CD4-positive, alpha-beta T cell (primary cell): ENCODE results near the gene COL6A5. TPM values are rescaled to one million over a fixed set of nuclear protein-coding genes. Genes with fewer than 3 reads are reported as not detected.

Experiments used
- ATAC-seq: fragments of 200-7000 bp; cut with Tn5 transposase; one replicate; pipeline ENCODE4 v1.10.0; 2022; ENCODE audit warnings: mild to moderate bottlenecking; ENCODE audit not compliant: poor library complexity
- CTCF ChIA-PET: fragments of 350-600 bp; sonication (Branson Sonifier 250); formaldehyde crosslinking; loops from one replicate; lab custom pipeline; 2021; ENCODE audit warnings: antibody characterized with exemption, inconsistent platforms; lab: Charles Lee
- POLR2A ChIA-PET: fragments of 350-600 bp; sonication (Branson Sonifier 250); formaldehyde crosslinking; loops from one replicate; lab custom pipeline; 2021; ENCODE audit warnings: antibody characterized with exemption, inconsistent platforms; lab: Charles Lee
- DNase-seq, 14 experiments: peaks; one replicate each; pipeline ENCODE4 v3.0.0-alpha.2; 2013 to 2020; ENCODE audit warnings: mixed read lengths in 2 of 14
- H3K27ac ChIP-seq, 2 donors: one replicate each; pipeline versions ENCODE4 v1.5.1 to v1.7.0; 2013; ENCODE audit warnings: low read length in 2 of 2, low read depth in 1 of 2, mild to moderate bottlenecking in 1 of 2
- H3K27me3 ChIP-seq, 2 experiments: 1 replicate in 1 of 2; 2 replicates in 1 of 2; pipeline versions ENCODE4 v1.6.1 to v1.7.0; 2013; ENCODE audit warnings: low read length in 2 of 2, control low read depth in 1 of 2, mild to moderate bottlenecking in 1 of 2, moderate library complexity in 1 of 2; ENCODE audit not compliant: insufficient read depth in 2 of 2, control insufficient read depth in 1 of 2
- H3K36me3 ChIP-seq: one replicate; pipeline ENCODE4 v1.6.1; 2013; ENCODE audit warnings: low read length, control low read depth; ENCODE audit not compliant: insufficient read depth
- H3K4me1 ChIP-seq: one replicate; pipeline ENCODE4 v1.6.1; 2013; ENCODE audit warnings: low read length, control low read depth; ENCODE audit not compliant: insufficient read depth
- H3K4me3 ChIP-seq: one replicate; pipeline ENCODE4 v1.5.1; 2013; ENCODE audit warnings: mild to moderate bottlenecking, low read length, moderate library complexity
- H3K9me3 ChIP-seq, 2 experiments: 1 replicate in 1 of 2; 2 replicates in 1 of 2; pipeline versions ENCODE4 v1.6.1 to v1.7.0; 2013; ENCODE audit warnings: low read length in 2 of 2, mild to moderate bottlenecking in 2 of 2, control low read depth in 1 of 2, moderate library complexity in 1 of 2; ENCODE audit not compliant: control insufficient read depth in 1 of 2, insufficient read depth in 1 of 2
- H3K27ac Mint-ChIP-seq: one replicate; pipeline ENCODE4 v1.8.0; 2020; ENCODE audit warnings: mixed read lengths
- H3K27me3 Mint-ChIP-seq: one replicate; pipeline ENCODE4 v1.8.0; 2021; ENCODE audit warnings: mixed read lengths
- H3K36me3 Mint-ChIP-seq: one replicate; pipeline ENCODE4 v1.8.0; 2021; ENCODE audit warnings: low read depth, mixed read lengths
- H3K4me1 Mint-ChIP-seq: one replicate; pipeline ENCODE4 v1.8.0; 2021; ENCODE audit warnings: low read depth, mixed read lengths
- H3K4me3 Mint-ChIP-seq: one replicate; pipeline ENCODE4 v1.8.0; 2020; ENCODE audit warnings: mild to moderate bottlenecking, mixed read lengths
- H3K9me3 Mint-ChIP-seq: one replicate; pipeline ENCODE4 v1.8.0; 2020; ENCODE audit warnings: mixed read lengths
- CTCF ChIP-seq: fragments of 200-600 bp; IDR thresholded peaks from one replicate; pipeline ENCODE4 v1.8.0; 2022; ENCODE audit warnings: antibody characterized with exemption, mild to moderate bottlenecking
- intact Hi-C, 2 experiments: fragments of 100-400 bp; cut with DNase I in 1 of 2; cut with micrococcal nuclease in 1 of 2; formaldehyde crosslinking; loops; one replicate each; pipeline versions ENCODE4 v1.15.1 to v1.9.0; 2023 to 2025; cut with DNase I, micrococcal nuclease
- total RNA-seq, 174 experiments: library from RNA in 2 of 174; stranded (reverse) in 2 of 174; gene quantifications; one replicate each; pipeline ENCODE4 v1.2.3 and lab custom pipeline; 2021 to 2026

Gene COL6A5
- total RNA-seq, 2 experiments from 2014 or later = not detected

GRCh38 chr3:130506031-130506430, 160.6 kb downstream of the COL6A5 start:
- Mint-ChIP-seq H3K27ac (no peak overlapping the region), H3K4me3 (no peak overlapping the region), H3K27me3 (peaks cover 69% of the 10 kb centered on the region), H3K36me3 (no peaks in the 10 kb centered on the region), H3K4me1 (no peaks in the 10 kb centered on the region), H3K9me3 (no peaks in the 10 kb centered on the region)
- Histone ChIP-seq H3K36me3 (no peaks in the 10 kb centered on the region), H3K27me3 (peaks cover 8 to 12% of the 10 kb centered on the region in 2 experiments), H3K27ac (no peak overlapping the region), H3K4me1 (no peaks in the 10 kb centered on the region), H3K4me3 (no peak overlapping the region), H3K9me3 (no peaks in the 10 kb centered on the region)
- no peak for TF ChIP-seq CTCF
- ChIA-PET POLR2A (no interaction called here), CTCF (no interaction called here)
- intact Hi-C loops = no loop called here
- DNase-seq (no peak), ATAC-seq (no peak)

DNA sequence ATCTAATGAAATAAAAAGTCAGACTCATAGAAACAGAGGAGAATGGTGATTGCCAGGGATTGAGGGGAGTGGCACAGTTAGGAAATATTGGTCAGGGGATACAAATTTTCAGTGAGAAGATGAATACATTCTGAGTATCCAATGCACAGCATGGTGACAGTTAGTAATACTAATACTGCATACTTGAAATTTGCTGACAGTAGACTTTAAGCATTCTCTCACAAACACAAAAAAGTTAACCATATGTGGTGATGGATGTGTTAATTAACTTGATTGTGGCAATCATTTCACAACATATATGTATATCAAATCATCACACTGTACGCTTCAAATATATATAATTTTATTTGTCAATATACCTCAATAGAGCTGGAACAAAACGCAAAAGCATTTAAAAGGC, 162.3 kb downstream of the COL6A5 start:
- Histone ChIP-seq H3K9me3 (no peaks in the 10 kb centered on the region), H3K27ac (no peak overlapping the region), H3K4me1 (no peaks in the 10 kb centered on the region), H3K36me3 (no peaks in the 10 kb centered on the region), H3K27me3 (peaks cover 8 to 12% of the 10 kb centered on the region in 2 experiments), H3K4me3 (no peak overlapping the region)
- no peak for ATAC-seq
- intact Hi-C loops = no loop called here
- Mint-ChIP-seq H3K27me3 (peaks cover 78% of the 10 kb centered on the region), H3K27ac (no peak overlapping the region), H3K4me1 (no peaks in the 10 kb centered on the region), H3K9me3 (no peaks in the 10 kb centered on the region), H3K36me3 (no peaks in the 10 kb centered on the region), H3K4me3 (no peak overlapping the region)
- no peak for TF ChIP-seq CTCF
- no peak for DNase-seq
- ChIA-PET CTCF (no interaction called here), POLR2A (no interaction called here)

DNA sequence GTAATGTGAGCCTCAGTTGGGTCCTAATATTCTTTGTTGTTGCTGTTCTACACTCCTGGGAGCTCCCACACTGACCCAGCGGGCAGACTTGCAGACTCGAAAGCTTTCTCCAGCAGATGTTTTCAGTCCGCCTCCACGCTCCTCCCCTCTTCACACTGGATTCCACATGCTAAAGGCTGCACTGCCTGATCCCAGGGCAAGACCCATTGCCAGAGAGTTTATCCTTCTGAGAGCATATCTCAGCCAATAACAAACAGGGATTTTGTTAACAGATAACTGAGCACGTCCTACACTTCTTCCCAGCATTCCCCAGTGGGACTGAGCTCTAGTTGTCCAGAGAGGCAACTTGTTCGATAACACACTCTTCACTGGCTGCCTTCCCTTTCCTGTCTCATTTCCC, 163.5 kb downstream of the COL6A5 start:
- ChIA-PET CTCF (no interaction called here), POLR2A (no interaction called here)
- H3K36me3 ChIP-seq = no peaks in the 10 kb centered on the region
- no peak overlapping the region for H3K4me3 ChIP-seq
- no peak overlapping the region for H3K4me3 Mint-ChIP-seq
- H3K9me3 Mint-ChIP-seq = no peaks in the 10 kb centered on the region
- no peak overlapping the region for H3K27ac ChIP-seq
- ATAC-seq (no peak), DNase-seq (no peak)
- no peaks in the 10 kb centered on the region for H3K36me3 Mint-ChIP-seq
- no peak overlapping the region for H3K27ac Mint-ChIP-seq
- H3K27me3 ChIP-seq = peaks cover 8 to 12% of the 10 kb centered on the region in 2 experiments
- intact Hi-C loops = no loop called here
- peaks cover 69% of the 10 kb centered on the region for H3K27me3 Mint-ChIP-seq
- no peaks in the 10 kb centered on the region for H3K4me1 Mint-ChIP-seq
- no peak for TF ChIP-seq CTCF
- H3K9me3 ChIP-seq = no peaks in the 10 kb centered on the region
- no peaks in the 10 kb centered on the region for H3K4me1 ChIP-seq
